Activated CD4-positive, CD25-positive, alpha-beta regulatory T cell treated with anti-CD3 and anti-CD28 coated beads, Interleukin-2, amount 50 U/mL, for 24 hours (primary cell): Measurements from ENCODE around the gene CLPTM1.

Source experiments
- ATAC-seq, 2 donors: fragments of 150-1000 bp; cut with Tn5 transposase; one replicate each; pipeline ENCODE4 v1.10.0; 2021; ENCODE audit warnings: mild to moderate bottlenecking in 1 of 2, moderate library complexity in 1 of 2

The CLPTM1 gene

GRCh38 chr19:45016388-45017314, 61.5 kb downstream of the CLPTM1 start:
- ATAC-seq = peak; percentile 90 to 94

GRCh38 chr19:45019187-45019586, 64.0 kb downstream of the CLPTM1 start:
- ATAC-seq = no peak

GRCh38 chr19:45020071-45020470, 64.9 kb downstream of the CLPTM1 start:
- ATAC-seq = no peak

GRCh38 chr19:45021971-45022370, 66.8 kb downstream of the CLPTM1 start:
- ATAC-seq = no peak

- ATAC-seq = no peak
Measured at GRCh38 chr19:45023048-45023447, 67.9 kb downstream of the CLPTM1 start.

- ATAC-seq = no peak
Measured at GRCh38 chr19:45025264-45025663, 70.1 kb downstream of the CLPTM1 start.

GRCh38 chr19:45027371-45027770, 72.2 kb downstream of the CLPTM1 start:
- ATAC-seq = no peak

- no peak for ATAC-seq
Measured at GRCh38 chr19:45030825-45031224, 75.6 kb downstream of the CLPTM1 start.

- no peak for ATAC-seq
Measured at GRCh38 chr19:45032421-45032820, 77.2 kb downstream of the CLPTM1 start.

GRCh38 chr19:45035755-45036154, 80.6 kb downstream of the CLPTM1 start:
- no peak for ATAC-seq

- ATAC-seq = no peak
Measured at GRCh38 chr19:45037393-45038169, 82.4 kb downstream of the CLPTM1 start.

- peak; percentile 97 for ATAC-seq
Measured at GRCh38 chr19:45038931-45039893, 84.0 kb downstream of the CLPTM1 start, which contains the start of gene CLASRP. CLASRP (plus strand) TSS chr19:45039045; CDS start chr19:45040213, 1,168 bp downstream.

- no peak for ATAC-seq
Measured at GRCh38 chr19:45040059-45040771, 85.0 kb downstream of the CLPTM1 start.

GRCh38 chr19:45041125-45041524, 85.9 kb downstream of the CLPTM1 start:
- no peak for ATAC-seq
